GM19468 (cell line): ENCODE measurements around the gene NIBAN1.

Experiments
- ATAC-seq: cut with Tn5 transposase; IDR thresholded peaks from one replicate; pipeline ENCODE4 v1.9.1; 2021; ENCODE audit warnings: mild to moderate bottlenecking, moderate library complexity, moderate number of reproducible peaks; ENCODE audit not compliant: unreplicated experiment; ENCODE audit errors: extremely low read depth

Gene NIBAN1

DNA sequence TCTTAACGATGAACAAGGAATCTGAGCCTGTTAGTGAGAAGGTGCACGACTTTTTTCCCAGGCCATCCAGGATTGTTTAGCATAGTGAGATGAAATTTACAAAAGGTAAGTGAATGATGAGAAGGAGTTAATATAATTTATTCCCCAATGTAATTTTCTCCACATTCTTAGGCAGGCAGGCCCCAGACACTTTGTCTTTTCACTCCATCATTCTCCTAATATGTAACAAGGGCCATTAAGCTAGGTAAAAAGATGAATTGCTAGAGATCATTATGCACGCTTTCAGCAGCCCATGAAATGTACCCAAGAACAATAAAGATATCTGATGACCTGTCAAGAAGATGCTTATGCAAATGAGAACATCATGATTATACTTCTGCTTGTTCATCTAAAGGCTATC is 24.1 kb downstream of the NIBAN1 start:
- ATAC-seq: no peak

DNA sequence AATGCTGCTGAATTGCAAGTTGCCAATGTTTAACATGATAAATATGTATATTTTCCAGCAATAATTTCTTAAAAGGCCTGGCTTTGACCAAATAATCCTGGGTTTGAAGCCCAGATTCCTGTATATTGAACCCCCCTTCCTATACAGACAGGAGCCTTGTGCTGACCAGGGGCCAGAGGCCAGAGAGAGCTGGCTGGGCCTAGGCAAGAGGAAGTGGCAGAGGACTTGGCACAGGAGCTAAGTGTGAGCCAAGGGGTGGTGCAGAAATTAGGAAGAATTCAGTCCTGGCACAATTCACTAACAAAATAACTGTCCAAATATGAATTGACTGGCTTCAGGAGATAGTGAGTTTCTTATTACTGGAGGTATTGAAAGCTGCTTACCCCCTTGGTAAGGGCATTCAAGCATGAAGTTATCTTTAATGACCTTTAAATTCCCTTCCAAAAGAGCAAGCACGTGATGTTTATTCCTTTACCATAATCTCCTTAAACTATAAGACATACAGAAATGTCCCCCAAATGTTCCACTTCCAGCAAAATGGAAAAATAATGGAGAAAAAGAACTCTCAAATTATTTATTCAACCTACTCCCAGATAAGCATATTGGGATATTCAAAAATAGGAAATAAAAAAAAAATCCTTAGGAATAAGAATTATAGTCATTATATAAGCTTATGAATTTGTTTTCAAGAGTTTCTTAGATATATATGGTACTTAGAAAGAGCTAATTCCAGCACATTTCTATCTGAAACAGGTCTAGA is 26.6 kb downstream of the NIBAN1 start:
- ATAC-seq: no peak

DNA sequence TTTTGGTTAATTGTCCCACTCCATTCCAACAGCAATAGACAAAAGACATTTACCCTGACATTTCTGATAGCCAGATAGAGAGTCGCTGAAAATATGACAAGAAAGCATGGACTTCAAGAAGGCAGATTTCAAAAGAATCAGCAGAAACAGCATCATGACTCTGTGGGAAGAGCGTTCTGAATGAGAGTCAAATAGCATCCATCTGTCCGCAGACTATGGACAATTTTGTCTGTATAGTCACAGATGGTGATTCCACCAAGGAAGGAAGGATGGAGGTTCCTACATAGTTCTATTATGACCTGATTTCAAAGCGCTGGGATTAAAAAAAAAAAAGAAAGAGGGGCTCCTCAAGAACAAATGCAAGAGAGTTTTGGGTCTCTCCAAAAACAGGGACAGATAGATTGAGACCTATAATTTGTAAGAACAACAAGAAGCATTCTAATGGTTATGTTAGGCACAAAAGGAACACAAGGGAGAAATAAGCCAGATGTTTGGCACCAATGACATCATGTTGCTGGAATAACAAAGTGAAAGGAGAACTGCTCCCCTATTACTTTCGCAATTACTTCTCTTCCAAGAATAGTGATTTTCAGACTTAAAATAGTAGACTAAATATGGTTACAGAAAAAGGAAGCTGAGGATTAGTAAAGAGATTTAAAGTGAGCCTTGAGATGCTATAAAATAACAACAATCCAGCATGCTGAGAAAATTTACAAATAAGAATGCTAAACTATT is 28.5 kb downstream of the NIBAN1 start:
- ATAC-seq: no peak

DNA sequence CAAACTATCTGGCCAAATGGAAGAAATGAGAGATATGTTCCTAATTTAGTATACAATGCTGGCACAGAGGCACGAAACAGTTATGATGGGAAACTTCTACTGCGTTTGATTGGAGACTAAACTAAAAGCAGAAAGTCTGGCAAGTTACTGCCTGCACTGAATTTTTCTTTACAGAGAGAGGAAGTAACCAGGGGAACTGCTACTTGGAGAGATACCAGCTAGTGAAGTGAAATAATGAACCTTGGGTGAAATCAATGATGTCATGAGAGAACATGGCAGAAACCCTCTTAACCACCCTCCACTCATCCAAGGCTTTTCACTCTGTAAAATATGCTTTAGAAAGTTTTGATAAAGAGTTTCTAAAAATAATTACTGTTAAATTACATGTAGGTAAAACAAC is 29.3 kb downstream of the NIBAN1 start:
- ATAC-seq: no peak

- ATAC-seq: no peak
Measured at GRCh38 chr1:184943998-184944397, 30.3 kb downstream of the NIBAN1 start.

DNA sequence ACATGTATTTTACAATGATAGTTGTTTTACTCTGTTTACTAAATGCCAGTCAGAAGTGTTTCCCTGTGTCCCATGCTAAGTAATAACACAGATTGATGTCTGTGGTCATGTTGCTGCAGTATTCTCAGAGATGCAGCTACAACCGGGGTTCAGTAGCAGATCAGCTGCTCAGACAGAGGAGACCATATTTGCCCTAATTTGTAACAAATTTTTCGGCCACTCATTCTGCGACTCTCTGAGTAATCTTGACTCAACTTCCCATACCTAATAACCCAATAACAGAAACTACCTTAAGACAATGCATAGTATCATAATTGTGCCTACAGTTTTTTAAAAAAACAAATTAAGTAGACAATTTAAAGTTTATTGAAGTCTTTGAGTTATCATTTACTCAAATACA is 32.6 kb downstream of the NIBAN1 start:
- peak; percentile 52 for ATAC-seq

DNA sequence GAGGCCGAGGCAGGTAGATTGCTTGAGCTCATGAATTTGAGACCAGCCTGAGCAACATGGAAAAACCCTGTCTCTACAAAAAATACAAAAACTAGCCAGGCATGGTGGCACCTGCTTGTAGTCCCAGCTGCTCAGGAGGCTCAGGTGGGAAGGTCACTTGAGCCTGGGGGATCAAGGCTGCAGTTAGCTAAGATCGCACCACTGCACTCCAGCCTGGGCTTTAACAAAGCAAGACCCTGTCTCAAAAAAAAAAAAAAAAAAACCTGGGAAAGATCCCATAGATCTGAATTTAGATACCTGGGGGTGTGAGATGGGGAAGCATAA is 32.9 kb downstream of the NIBAN1 start:
- ATAC-seq: no peak

GRCh38 chr1:184940694-184941409 is 33.5 kb downstream of the NIBAN1 start:
- ATAC-seq: no peak

DNA sequence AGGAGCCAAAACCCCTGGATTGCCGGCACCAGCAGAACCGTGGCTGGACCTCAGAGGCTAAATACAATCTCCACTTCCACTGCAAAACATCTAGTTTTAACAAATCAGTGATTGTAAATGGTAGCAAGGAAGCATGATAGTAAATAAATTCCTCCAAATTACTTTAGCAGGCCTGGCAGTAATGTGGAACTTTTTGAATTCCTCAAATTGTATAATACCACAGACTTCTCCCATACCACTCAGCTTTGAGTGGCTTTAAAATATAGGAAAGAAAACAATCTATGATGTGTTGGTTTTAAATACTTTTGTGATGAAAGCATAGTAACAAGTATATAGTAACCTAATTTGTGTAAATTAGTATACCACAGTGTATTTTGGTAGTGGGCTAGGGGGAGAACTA is 34.1 kb downstream of the NIBAN1 start:
- no peak for ATAC-seq

DNA sequence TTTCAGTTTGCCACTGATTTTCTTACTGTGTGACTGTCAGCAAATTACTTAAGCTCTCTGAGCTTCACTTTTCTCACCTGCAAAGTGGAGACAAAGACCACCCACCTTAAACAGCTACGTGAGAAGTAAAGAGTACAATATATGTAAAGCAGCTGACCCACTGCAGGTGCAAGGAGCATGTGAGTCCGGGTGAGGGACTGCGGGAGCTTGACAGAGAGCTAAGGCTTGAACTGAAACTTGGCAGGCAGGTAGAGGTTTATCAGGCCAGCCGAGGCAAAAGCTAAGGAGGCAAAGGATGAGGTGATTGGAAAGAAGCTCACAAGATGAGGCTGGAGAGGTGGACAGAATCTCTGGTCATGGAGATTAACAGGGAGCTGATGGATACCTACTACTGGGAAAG is 36.6 kb downstream of the NIBAN1 start:
- ATAC-seq: no peak

DNA sequence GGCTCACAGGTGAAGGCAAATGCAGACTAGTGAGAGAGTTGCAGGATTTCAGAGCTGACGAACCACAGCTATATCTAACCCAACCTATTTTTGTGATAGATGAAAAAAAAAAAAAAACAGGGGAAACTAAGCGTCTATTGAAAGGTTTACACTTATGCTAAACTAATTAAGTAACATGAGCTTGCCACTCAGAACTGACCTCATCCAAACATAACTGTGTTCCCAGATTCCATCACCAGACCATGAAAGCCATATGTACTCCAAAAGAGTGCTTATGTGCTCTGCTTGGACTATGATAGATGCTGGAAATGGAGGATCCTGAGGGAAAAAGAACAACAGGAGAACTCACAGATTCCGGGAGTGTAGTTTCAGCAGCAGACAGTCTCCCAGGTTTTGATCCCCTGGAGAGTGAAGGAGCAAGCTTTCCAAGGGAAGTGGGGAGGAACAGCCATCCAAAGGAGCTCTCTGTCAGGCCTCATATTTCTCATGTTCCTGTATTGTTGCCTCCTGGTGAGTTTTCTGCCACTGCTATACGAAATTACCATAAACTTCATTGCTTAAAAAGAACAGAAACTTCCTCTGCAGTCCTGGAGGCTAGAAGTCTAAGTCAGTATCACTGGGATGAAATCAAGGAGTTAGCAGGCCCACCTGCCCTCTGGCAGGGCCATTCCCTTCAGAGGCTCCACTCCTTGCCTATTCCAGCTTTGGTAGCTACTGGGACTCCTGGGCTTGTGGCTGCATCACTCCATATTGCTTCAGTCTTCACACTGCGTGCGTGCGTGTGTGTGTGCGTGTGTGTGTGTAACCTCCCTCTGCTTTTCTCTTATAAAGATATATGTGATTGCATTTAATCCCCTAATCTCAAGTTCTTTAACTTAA is 38.1 kb downstream of the NIBAN1 start:
- no peak for ATAC-seq

GRCh38 chr1:184933944-184934343 is 40.4 kb downstream of the NIBAN1 start:
- no peak for ATAC-seq

DNA sequence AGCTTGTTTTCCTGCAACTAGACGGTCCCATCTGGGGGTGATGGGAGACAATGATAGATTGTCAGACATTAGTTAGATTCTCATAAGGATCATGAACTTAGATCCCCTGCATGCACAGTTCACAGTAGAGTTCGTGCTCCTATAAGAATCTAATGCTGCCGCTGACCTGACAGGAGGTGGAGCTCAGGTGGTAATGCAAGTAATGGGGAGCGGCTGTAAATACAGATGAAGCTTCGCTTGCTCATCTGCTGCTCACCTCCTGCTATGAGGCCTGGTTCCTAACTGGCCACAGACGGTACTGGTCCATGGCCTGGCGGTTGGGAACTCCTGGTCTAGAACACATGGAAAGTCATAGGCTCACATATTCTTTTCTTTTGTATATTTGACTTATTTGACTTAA is 42.0 kb downstream of the NIBAN1 start:
- ATAC-seq: no peak

DNA sequence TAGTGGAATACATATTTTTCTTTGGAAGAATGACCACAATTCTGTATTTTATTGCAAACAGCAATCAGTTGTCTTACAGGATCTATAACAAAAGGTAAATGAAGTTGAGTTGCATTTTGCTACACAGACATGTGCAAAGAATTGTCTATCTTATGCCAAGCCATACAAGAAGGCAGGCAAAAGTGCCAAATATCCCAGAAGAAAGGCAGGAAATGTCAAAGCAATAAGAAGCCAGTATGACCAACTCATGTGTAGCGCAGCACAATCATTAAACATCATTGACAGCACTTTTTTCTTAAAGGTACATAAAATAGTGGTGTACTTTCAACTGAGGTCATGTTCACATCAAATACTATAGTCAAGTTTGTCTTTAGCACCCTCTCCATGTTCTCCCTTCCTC is 42.7 kb downstream of the NIBAN1 start:
- ATAC-seq: no peak

DNA sequence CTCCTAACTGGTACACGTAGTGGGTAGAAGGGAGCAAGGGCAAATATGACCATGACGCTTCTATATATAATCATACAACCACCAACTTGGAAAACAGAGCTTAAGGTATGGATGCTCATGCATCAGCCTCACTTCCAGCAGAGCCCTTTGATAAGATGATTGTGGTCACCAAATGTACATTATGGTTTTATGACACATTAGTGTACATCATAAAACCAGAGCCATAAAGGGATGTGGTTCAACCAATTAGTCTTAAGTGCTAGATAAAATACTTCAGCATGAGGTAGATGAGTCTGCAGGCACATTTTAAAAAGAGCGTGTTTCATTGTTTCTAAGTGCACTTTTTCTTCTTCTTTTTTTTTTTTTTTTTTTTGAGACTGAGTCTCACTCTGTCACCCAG is 43.7 kb downstream of the NIBAN1 start:
- no peak for ATAC-seq

DNA sequence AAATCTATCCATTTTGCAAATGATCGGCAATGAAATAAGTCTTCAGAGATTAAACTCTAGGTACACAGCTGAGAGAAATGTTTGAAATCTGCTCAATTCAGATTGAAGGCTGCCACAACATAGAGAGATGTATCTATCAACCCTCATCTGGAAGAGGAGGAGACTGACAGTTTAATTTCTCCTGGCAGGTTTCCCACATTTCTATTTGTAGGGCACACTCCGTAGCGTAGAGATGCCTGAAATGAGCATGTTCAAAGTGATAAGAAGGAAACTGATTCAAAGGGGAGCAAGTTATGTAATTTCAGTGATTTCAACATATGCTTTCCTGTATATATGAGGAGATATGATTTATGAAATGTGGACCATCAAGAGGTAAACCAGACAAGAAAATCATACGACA is 44.1 kb downstream of the NIBAN1 start:
- no peak for ATAC-seq

- no peak for ATAC-seq
Measured at GRCh38 chr1:184929711-184930202, 44.6 kb downstream of the NIBAN1 start.

DNA sequence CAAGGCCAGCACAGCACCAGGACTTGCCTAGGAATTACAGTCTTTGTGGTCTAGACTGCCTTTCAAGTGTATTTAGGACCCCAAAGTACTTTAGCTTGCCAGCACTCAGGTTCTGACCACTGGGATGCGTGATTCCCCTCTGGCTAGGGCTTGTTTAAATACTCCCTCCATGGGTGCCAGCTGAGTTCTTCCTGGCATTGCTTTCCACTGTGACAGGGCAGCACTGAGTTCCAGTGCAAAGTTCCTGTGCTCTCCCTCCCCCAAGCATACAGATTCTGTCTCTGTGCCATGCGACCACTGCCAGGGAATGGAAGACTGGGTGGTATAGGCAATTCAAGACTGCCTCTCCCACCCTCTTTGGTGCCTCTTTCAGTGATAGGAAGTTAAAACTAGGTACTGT is 45.9 kb downstream of the NIBAN1 start:
- ATAC-seq: no peak
